H9 (cell line): ENCODE data around the gene HCRTR1. TPM values are rescaled to one million over a fixed set of nuclear protein-coding genes. Genes with fewer than 3 reads are reported as not detected.

Experiments used
- DNase-seq: peaks from one replicate; pipeline ENCODE4 v3.0.0-alpha.2; 2017
- H2AFZ ChIP-seq: one replicate; pipeline ENCODE4 v1.6.1; 2013; ENCODE audit warnings: mild to moderate bottlenecking, low read length, control low read depth, moderate library complexity
- H2AK5ac ChIP-seq: 2 replicates; pipeline ENCODE4 v1.6.1; 2013; ENCODE audit warnings: low read length, control low read depth, mixed read lengths; ENCODE audit not compliant: insufficient read length
- H2BK120ac ChIP-seq: one replicate; pipeline ENCODE4 v1.6.1; 2013; ENCODE audit warnings: low read depth, mild to moderate bottlenecking, low read length, control low read depth, inconsistent platforms; ENCODE audit not compliant: poor library complexity, severe bottlenecking
- H2BK12ac ChIP-seq: 2 replicates; pipeline ENCODE4 v1.6.1; 2013; ENCODE audit warnings: low read length, control low read depth, mixed read lengths, low read depth; ENCODE audit not compliant: insufficient read length
- H2BK15ac ChIP-seq: 2 replicates; pipeline ENCODE4 v1.6.1; 2013; ENCODE audit warnings: low read depth, low read length, control low read depth
- H2BK20ac ChIP-seq: one replicate; pipeline ENCODE4 v1.6.1; 2013; ENCODE audit warnings: low read depth, mild to moderate bottlenecking, low read length, control low read depth, inconsistent platforms; ENCODE audit not compliant: poor library complexity, severe bottlenecking
- H2BK5ac ChIP-seq: 2 replicates; pipeline ENCODE4 v1.6.1; 2013; ENCODE audit warnings: low read length, control low read depth, mixed read lengths; ENCODE audit not compliant: insufficient read length
- H3K14ac ChIP-seq: 2 replicates; pipeline ENCODE4 v1.6.1; 2013; ENCODE audit warnings: low read length, control low read depth; ENCODE audit not compliant: insufficient read depth
- H3K18ac ChIP-seq: 2 replicates; pipeline ENCODE4 v1.6.1; 2013; ENCODE audit warnings: low read depth, mild to moderate bottlenecking, mixed read lengths, low read length, control low read depth; ENCODE audit not compliant: insufficient read length
- H3K23ac ChIP-seq: 2 replicates; pipeline ENCODE4 v1.6.1; 2013; ENCODE audit warnings: low read length, control low read depth, mixed read lengths, low read depth; ENCODE audit not compliant: insufficient read length
- H3K23me2 ChIP-seq: 2 replicates; pipeline ENCODE4 v1.6.1; 2013; ENCODE audit warnings: low read depth, mild to moderate bottlenecking, mixed read lengths, low read length, control low read depth; ENCODE audit not compliant: insufficient read length, poor library complexity, severe bottlenecking
- H3K27ac ChIP-seq: 2 replicates; pipeline ENCODE4 v1.5.1; 2013; ENCODE audit warnings: low read length, control low read depth, mixed read lengths, low read depth; ENCODE audit not compliant: insufficient read length
- H3K27me3 ChIP-seq: 2 replicates; pipeline ENCODE4 v1.6.1; 2013; ENCODE audit warnings: low read length, control low read depth, inconsistent platforms; ENCODE audit not compliant: insufficient read depth
- H3K4ac ChIP-seq: 2 replicates; pipeline ENCODE4 v1.6.1; 2013; ENCODE audit warnings: low read depth, mild to moderate bottlenecking, control low read depth, inconsistent platforms, low read length, moderate library complexity
- H3K4me1 ChIP-seq: 2 replicates; pipeline ENCODE4 v1.6.1; 2013; ENCODE audit warnings: low read length, control low read depth, inconsistent platforms; ENCODE audit not compliant: insufficient read depth
- H3K4me2 ChIP-seq: 2 replicates; pipeline ENCODE4 v1.6.1; 2013; ENCODE audit warnings: low read length, control low read depth, mixed read lengths; ENCODE audit not compliant: insufficient read length, insufficient read depth
- H3K56ac ChIP-seq: 2 replicates; pipeline ENCODE4 v1.6.1; 2013; ENCODE audit warnings: low read depth, mild to moderate bottlenecking, mixed read lengths, low read length, control low read depth; ENCODE audit not compliant: insufficient read length
- H3K79me1 ChIP-seq: 2 replicates; pipeline ENCODE4 v1.6.1; 2013; ENCODE audit warnings: low read depth, mild to moderate bottlenecking, moderate library complexity, low read length, control low read depth, inconsistent platforms; ENCODE audit not compliant: insufficient read depth, poor library complexity, severe bottlenecking
- H3K79me2 ChIP-seq: 2 replicates; pipeline ENCODE4 v1.6.1; 2013; ENCODE audit warnings: low read length, control low read depth, inconsistent platforms; ENCODE audit not compliant: insufficient read depth
- H3K9ac ChIP-seq: 2 replicates; pipeline ENCODE4 v1.6.1; 2013; ENCODE audit warnings: low read length, control low read depth, mixed read lengths; ENCODE audit not compliant: insufficient read length; ENCODE audit errors: extremely low read depth
- H3K9me3 ChIP-seq: one replicate; pipeline ENCODE4 v1.6.1; 2013; ENCODE audit warnings: low read depth, low read length, inconsistent platforms; ENCODE audit not compliant: control insufficient read depth
- H3T11ph ChIP-seq: one replicate; pipeline ENCODE4 v1.6.1; 2013; ENCODE audit warnings: mild to moderate bottlenecking, low read length, control low read depth, inconsistent platforms
- H4K20me1 ChIP-seq: one replicate; pipeline ENCODE4 v1.6.1; 2013; ENCODE audit not compliant: control insufficient read depth, insufficient read length, insufficient read depth
- H4K5ac ChIP-seq: 2 replicates; pipeline ENCODE4 v1.6.1; 2013; ENCODE audit warnings: low read depth, mild to moderate bottlenecking, mixed read lengths, low read length, control low read depth; ENCODE audit not compliant: insufficient read length
- H4K8ac ChIP-seq: replicated peaks from 2 replicates; pipeline ENCODE4 v1.6.1; 2013; ENCODE audit warnings: low read length, control low read depth, mixed read lengths, low read depth; ENCODE audit not compliant: insufficient read length
- H4K91ac ChIP-seq: 2 replicates; pipeline ENCODE4 v1.6.1; 2013; ENCODE audit warnings: low read depth, mild to moderate bottlenecking, moderate library complexity, mixed read lengths, low read length, control low read depth; ENCODE audit not compliant: insufficient read length
- H3K27ac Mint-ChIP-seq, 3 experiments: 2 replicates in 2 of 3; 3 replicates in 1 of 3; pipeline ENCODE4 v1.8.0; 2020 to 2021; ENCODE audit warnings: mixed read lengths in 3 of 3, mild to moderate bottlenecking in 1 of 3, moderate library complexity in 1 of 3
- H3K27me3 Mint-ChIP-seq: 2 replicates; pipeline ENCODE4 v1.8.0; 2021; ENCODE audit warnings: low read depth, mild to moderate bottlenecking, moderate library complexity, mixed read lengths
- H3K36me3 Mint-ChIP-seq, 3 experiments: 2 replicates in 2 of 3; 3 replicates in 1 of 3; pipeline ENCODE4 v1.8.0; 2020 to 2021; ENCODE audit warnings: low read depth in 3 of 3, mixed read lengths in 3 of 3; ENCODE audit not compliant: insufficient read depth in 1 of 3
- H3K4me1 Mint-ChIP-seq, 2 experiments: 2 replicates each; pipeline ENCODE4 v1.8.0; 2020; ENCODE audit warnings: mixed read lengths in 2 of 2
- H3K4me3 Mint-ChIP-seq, 2 experiments: 2 replicates in 1 of 2; 3 replicates in 1 of 2; pipeline ENCODE4 v1.8.0; 2020 to 2021; ENCODE audit warnings: mild to moderate bottlenecking in 2 of 2, mixed read lengths in 2 of 2, moderate library complexity in 1 of 2
- H3K9me3 Mint-ChIP-seq, 2 experiments: 2 replicates in 1 of 2; 3 replicates in 1 of 2; pipeline ENCODE4 v1.8.0; 2020; ENCODE audit warnings: mild to moderate bottlenecking in 2 of 2, mixed read lengths in 2 of 2, moderate library complexity in 1 of 2
- WGBS: extraction: QIAGEN DNeasy Blood & Tissue Kit; methylation state at CpG from one replicate; pipeline ENCODE4 v1.1.7; 2013; ENCODE audit warnings: missing lambda C conversion rate, low lambda C conversion rate, mixed read lengths; ENCODE audit not compliant: insufficient read length; ENCODE audit errors: extremely low coverage; 5-methylcytosine and 5-hydroxymethylcytosine counted together
- total RNA-seq: library from RNA; stranded (reverse); gene quantifications from 2 replicates; pipeline ENCODE4 v1.2.1, GENCODE V29; 2021
- TF ChIP-seq, protein P1 (sequence below): fragments of 200-600 bp; sonication (generic); conservative IDR thresholded peaks from 3 replicates; pipeline ENCODE4 v1.8.0; 2021; ENCODE audit warnings: antibody characterized with exemption, mild to moderate bottlenecking

The HCRTR1 gene
- total RNA-seq, 1 experiment from 2014 or later, result not detected

DNA sequence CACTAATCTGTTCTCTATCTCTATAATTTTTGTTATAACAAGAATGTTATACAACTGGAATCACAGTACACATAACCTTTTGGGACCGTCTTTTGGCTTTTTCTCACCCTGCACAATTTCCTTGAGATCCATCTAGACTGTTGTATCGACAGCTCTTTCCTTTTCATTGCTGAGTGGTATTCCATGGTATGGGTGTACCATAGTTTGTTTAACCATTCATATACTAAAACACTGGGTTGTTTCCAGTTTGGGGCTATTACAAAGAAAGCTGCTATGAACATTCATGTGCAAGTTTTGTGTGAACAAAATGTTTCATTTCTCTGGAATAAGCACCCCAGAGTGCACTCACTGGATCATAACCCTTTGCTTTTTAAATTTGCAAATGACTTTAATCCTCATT is 15.4 kb upstream of the HCRTR1 start:
- H3K27ac Mint-ChIP-seq, result no peak overlapping the region
- Histone ChIP-seq H2BK12ac (no peak overlapping the region), H3T11ph (no peak overlapping the region), H4K20me1 (no peaks in the 10 kb centered on the region), H3K14ac (no peak overlapping the region), H4K8ac (no peak overlapping the region), H3K56ac (no peak overlapping the region), H3K9ac (no peak overlapping the region), H3K4ac (no peak overlapping the region), H2AFZ (no peak overlapping the region), H4K5ac (no peak overlapping the region), H2BK20ac (no peak overlapping the region), H3K23me2 (no peaks in the 10 kb centered on the region), H3K4me2 (no peak overlapping the region), H3K4me1 (no peaks in the 10 kb centered on the region), H2AK5ac (no peak overlapping the region), H4K91ac (no peak overlapping the region), H3K27ac (no peak overlapping the region), H2BK120ac (no peak overlapping the region), H3K27me3 (no peaks in the 10 kb centered on the region), H3K9me3 (no peaks in the 10 kb centered on the region), H3K79me1 (no peaks in the 10 kb centered on the region), H3K18ac (no peak overlapping the region), H3K79me2 (no peaks in the 10 kb centered on the region), H2BK5ac (no peak overlapping the region), H3K23ac (no peak overlapping the region), H2BK15ac (no peak overlapping the region)
- no peaks in the 10 kb centered on the region for H3K36me3 Mint-ChIP-seq
- WGBS, result no CpG with 5 or more reads among the region's 2 CpGs
- peaks cover 7% of the 10 kb centered on the region; the same call in 1 of the 2 replicates for H3K27me3 Mint-ChIP-seq
- no peak for DNase-seq
- H3K4me1 Mint-ChIP-seq, result no peaks in the 10 kb centered on the region
- no peak overlapping the region for H3K4me3 Mint-ChIP-seq
- TF ChIP-seq, protein P1, sequence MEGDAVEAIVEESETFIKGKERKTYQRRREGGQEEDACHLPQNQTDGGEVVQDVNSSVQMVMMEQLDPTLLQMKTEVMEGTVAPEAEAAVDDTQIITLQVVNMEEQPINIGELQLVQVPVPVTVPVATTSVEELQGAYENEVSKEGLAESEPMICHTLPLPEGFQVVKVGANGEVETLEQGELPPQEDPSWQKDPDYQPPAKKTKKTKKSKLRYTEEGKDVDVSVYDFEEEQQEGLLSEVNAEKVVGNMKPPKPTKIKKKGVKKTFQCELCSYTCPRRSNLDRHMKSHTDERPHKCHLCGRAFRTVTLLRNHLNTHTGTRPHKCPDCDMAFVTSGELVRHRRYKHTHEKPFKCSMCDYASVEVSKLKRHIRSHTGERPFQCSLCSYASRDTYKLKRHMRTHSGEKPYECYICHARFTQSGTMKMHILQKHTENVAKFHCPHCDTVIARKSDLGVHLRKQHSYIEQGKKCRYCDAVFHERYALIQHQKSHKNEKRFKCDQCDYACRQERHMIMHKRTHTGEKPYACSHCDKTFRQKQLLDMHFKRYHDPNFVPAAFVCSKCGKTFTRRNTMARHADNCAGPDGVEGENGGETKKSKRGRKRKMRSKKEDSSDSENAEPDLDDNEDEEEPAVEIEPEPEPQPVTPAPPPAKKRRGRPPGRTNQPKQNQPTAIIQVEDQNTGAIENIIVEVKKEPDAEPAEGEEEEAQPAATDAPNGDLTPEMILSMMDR, result no peak
- H3K9me3 Mint-ChIP-seq, result no peaks in the 10 kb centered on the region
